HG03108 (cell line): ENCODE data around the gene LY6G6F.
"Not testable (repeated sequence)": the region's sequence is repeated elsewhere in the genome, so short reads cannot be mapped to it uniquely, and the experiment has no call there.

Experiments
- ATAC-seq: cut with Tn5 transposase; IDR thresholded peaks from one replicate; pipeline ENCODE4 v1.9.1; 2021; ENCODE audit warnings: moderate library complexity; ENCODE audit not compliant: unreplicated experiment

The LY6G6F gene

GRCh38 chr6:31701666-31702404, 4.8 kb upstream of the LY6G6F start:
- ATAC-seq, result no peak

DNA sequence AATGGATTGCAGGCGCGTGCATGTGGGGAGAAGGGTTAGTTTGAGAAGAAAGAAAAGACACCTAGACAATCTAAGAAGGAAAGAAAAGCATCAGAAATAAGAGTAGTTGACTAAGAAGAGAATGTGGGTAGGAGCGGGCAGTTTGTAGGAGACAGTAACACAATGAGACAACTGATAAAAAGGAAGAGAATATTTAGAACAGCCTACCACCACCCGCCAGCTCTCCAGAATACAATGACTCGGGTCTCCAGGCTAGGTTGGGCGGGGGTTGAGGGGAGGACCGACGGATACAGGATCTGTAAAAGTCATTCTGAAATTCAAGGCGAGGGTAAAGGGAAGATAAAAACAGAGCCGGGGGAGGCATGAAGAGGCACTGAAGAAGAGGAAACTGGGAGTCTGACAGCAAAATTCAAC, 4.3 kb upstream of the LY6G6F start:
- ATAC-seq, result no peak

GRCh38 chr6:31702819-31703716, 3.6 kb upstream of the LY6G6F start, which contains the start of gene ABHD16A:
TSS of gene ABHD16A (minus strand) at chr6:31703324. CDS start at chr6:31703281, 43 bp downstream.
- peak; percentile 84 for ATAC-seq

DNA sequence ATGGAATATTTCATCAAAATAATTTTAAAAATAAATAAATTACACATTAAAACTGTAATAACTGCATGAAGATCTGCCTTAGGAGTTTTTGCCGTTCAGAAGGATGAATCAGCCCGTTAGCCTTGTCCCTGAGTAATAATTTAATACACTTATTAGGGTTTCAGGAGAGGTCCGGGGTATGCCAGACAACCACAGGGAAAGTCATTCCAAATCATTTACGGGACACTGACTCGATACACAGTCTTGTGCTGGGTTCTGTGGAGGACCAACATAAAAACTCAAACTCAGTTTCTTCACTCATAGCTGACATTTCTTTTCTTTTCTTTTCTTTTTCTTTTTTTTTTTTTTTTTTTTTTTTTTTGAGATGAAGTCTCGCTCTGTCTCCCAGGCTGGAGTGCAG, 735 bp upstream of the LY6G6F start:
- no peak for ATAC-seq

GRCh38 chr6:31707701-31708100, 1.0 kb downstream of the LY6G6F start:
- ATAC-seq, result no peak

- ATAC-seq, result no peak
Measured at GRCh38 chr6:31708224-31708623, 1.6 kb downstream of the LY6G6F start.

GRCh38 chr6:31709157-31709556, 2.5 kb downstream of the LY6G6F start:
- ATAC-seq, result not testable (repeated sequence)

DNA sequence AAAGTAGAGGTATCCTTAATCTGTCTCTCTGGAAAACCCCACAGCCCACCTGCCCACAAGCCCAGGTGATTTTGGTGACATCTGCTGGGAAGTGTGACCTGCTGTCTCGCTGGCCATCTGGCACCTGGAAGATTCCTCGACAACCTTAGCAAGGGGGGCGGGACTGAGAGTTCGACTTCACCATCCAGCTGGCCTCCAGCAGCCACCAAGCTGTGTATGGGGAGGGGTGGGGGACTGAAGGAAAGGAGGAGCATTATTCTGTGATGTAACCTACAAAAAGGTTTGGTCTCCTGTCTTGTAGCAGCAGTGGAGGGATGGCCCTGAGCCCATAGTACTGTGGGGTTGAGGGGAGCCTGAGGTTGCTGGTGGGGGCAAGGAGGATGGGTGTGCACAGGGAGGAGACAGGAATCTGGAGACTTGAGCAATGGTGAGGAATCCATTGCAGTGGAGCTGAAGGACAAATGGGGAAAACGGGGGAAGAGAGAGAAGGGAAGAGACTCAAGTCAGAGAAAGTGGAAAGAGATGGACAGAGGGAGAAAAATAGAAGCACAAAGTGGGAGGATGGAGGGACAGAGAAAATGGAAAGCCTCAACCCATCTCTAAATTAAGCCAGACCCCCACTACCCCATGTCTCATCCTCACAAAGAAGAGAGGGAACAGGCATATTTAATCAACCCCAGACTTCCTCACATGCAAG, 4.0 kb downstream of the LY6G6F start:
- no peak for ATAC-seq

DNA sequence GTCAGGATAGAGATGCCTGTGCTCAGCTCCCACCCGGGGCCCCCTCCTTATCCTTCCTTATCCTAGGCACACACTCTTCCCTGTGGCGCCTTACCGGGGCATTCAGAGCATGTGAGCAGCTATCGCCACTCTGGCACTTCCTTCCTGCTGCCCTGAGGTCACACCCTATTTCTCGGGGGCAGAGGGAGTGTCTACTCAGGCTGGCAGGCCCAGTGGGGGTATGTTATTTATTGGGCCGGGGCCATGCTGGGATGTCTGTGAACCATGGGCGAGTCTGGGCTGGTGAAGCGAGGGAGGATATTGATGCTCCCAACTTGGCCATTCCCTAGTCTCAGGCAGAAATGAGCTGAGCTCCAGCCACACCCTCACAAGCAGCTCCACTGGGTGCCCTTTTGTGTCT, 4.6 kb downstream of the LY6G6F start:
- no peak for ATAC-seq

DNA sequence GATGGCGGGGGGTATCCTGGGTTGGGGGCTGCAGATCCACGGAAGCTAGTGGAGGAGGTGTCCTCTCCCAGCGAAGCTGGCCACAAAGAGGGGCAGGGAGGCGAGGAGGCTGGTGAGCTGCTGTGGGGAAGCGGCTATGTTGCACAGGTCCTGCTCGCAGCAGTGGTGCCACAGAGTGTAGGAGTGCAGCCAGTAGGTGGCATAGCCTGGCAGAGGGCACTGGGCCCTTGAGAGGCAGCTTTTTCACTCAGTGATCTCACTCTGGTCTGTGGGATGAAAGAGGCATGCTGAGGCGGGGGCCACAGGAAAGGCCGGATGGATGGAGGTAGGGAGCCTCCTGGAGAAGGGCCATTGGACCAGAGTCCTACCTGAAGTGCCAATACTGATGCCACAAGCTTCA, 5.6 kb downstream of the LY6G6F start:
- no peak for ATAC-seq

GRCh38 chr6:31713465-31713864, 6.8 kb downstream of the LY6G6F start:
- no peak for ATAC-seq

DNA sequence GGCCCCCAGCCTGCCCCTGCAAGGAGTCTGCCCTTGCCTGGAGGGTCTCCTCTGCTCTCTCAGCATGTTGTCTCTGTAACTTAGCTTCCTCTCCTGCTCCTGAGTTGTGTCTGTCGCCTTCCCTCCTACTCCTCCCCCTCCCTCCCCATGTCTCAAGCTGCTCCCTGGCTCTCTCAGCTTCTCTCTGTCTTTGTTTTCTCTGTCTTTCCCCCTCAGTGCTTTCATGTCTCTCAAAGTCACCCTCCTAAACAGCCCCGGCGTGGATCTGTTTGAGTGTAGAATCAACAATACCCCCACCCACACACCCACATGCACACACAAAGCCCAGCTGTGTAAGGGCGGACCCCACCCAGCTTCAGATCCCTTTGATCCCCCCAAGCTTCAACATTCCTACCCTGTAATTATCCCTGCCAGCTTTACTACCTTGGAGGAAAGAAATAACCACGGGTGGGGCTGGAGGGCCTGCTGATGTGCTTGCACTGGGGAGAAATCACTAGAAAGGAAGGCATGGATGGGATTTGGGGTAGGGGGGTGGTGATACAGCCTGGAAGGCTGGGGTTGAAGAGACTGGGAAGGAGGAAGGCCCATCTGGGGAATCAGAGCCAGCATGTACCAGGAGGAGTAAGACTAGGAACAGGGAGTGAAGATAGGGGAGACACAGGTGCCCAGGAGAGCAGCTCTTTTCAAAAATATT, 7.5 kb downstream of the LY6G6F start:
- no peak for ATAC-seq

DNA sequence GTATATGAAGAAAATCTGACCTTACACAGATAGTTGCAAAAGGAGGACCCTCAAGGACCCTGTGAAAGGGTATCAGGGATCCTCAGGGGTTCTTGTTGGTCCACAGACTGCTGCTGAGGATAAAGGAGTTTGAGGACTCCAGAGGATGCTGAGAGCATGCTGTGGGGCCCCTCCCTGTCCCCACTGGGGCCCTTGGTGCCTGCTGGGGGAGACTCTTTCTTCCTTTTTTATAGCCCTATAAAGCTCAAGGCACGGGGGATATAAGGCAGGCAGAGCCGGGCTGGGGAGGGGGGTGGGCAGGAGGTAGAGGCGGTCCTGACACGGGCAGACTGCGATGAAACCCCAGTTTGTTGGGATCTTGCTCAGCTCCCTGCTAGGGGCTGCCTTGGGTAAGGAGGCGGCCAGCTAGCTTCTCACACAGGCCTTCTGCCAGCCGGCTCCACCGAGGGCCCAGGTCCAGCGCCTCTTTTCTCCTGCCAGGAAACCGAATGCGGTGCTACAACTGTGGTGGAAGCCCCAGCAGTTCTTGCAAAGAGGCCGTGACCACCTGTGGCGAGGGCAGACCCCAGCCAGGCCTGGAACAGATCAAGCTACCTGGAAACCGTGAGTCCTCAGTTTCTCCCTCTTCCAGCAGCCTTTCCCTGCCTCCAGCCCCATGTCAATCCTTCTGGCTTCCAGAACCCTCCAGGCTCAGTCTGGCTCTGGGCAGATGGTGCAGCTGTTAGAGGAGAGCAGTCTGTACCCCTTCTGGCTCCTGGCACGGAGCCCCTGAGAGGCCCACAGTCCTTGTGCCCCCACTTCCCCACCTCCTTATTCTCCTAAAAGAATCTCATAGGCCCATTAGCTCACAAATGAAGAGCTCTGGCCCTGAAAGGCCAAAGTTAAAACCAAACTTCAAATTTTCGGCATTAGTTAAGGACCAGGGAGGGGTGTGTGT, 8.6 kb downstream of the LY6G6F start, which contains the start of gene LY6G6D:
Gene LY6G6D, plus strand, starts transcription at position 327 of the 937 bp plus-strand sequence. Its CDS starts 8 bp downstream, at position 335.
- ATAC-seq, result no peak

GRCh38 chr6:31717499-31718222, 11.0 kb downstream of the LY6G6F start:
- no peak for ATAC-seq

GRCh38 chr6:31718265-31718664, 11.6 kb downstream of the LY6G6F start:
- no peak for ATAC-seq

DNA sequence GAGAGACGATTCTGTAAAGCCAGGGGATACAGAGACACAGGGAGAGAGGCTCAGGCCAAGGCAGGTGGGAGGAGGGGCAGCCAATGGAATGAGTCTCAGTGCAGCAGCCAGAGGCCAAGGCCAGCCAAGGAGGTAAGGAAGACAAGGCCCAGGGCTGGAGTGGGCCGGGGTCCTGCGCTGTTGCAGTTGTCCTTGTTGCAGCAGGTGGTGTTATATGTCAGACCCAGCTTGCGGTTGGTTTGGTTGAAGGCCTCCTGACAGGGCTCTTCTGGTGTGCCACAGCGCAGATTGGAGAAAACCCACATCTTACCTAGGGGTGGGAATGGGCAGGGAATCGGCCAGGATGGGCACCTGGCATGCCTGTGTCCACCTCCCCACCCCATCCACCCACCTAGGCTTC, 12.3 kb downstream of the LY6G6F start:
- no peak for ATAC-seq

- no peak for ATAC-seq
Measured at GRCh38 chr6:31720196-31720770, 13.6 kb downstream of the LY6G6F start.

GRCh38 chr6:31721351-31722020, 14.8 kb downstream of the LY6G6F start, which contains the start of gene LY6G6C:
TSS of gene LY6G6C (minus strand) at chr6:31721746. CDS start at chr6:31721679, 67 bp downstream.
- no peak for ATAC-seq
